Measurements from ENCODE around the gene EFL1.

The EFL1 gene

GRCh38 chr15:82124331-82125263 is 137.9 kb downstream of the EFL1 start:
- DNase-seq (ENCODE audit: low read depth in 2 of 2), result no peak

GRCh38 chr15:82122746-82123400 is 139.7 kb downstream of the EFL1 start:
- DNase-seq (ENCODE audit: low read depth in 2 of 2), result peak; percentile 85 to 86

GRCh38 chr15:82118040-82118439 is 144.5 kb downstream of the EFL1 start:
- no peak for DNase-seq (ENCODE audit: low read depth in 2 of 2)

GRCh38 chr15:82117296-82117695 is 145.2 kb downstream of the EFL1 start:
- no peak for DNase-seq (ENCODE audit: low read depth in 2 of 2)

- no peak for DNase-seq (ENCODE audit: low read depth in 2 of 2)
Observed at GRCh38 chr15:82114660-82115059, 147.9 kb downstream of the EFL1 start.

- DNase-seq (ENCODE audit: low read depth in 2 of 2), result no peak
Observed at GRCh38 chr15:82113106-82113715, 149.3 kb downstream of the EFL1 start.

GRCh38 chr15:82111918-82112317 is 150.6 kb downstream of the EFL1 start:
- peak; percentile 84 for DNase-seq (ENCODE audit: low read depth in 2 of 2)

- DNase-seq (ENCODE audit: low read depth in 2 of 2), result no peak
Observed at GRCh38 chr15:82110144-82110543, 152.4 kb downstream of the EFL1 start.

- no peak for DNase-seq (ENCODE audit: low read depth in 2 of 2)
Observed at GRCh38 chr15:82108489-82109078, 153.9 kb downstream of the EFL1 start.

GRCh38 chr15:82106679-82107078 is 155.9 kb downstream of the EFL1 start:
- no peak for DNase-seq (ENCODE audit: low read depth in 2 of 2)

- DNase-seq (ENCODE audit: low read depth in 2 of 2), result peak in 1 of 2 experiments; percentile 69
Observed at GRCh38 chr15:82105451-82106215, 156.9 kb downstream of the EFL1 start.

- DNase-seq (ENCODE audit: low read depth in 2 of 2), result no peak
Observed at GRCh38 chr15:82103468-82103867, 159.1 kb downstream of the EFL1 start.

- peak in 1 of 2 experiments; percentile 26 for DNase-seq (ENCODE audit: low read depth in 2 of 2)
Observed at GRCh38 chr15:82100111-82100929, 162.2 kb downstream of the EFL1 start.

- no peak for DNase-seq (ENCODE audit: low read depth in 2 of 2)
Observed at GRCh38 chr15:82098674-82099073, 163.9 kb downstream of the EFL1 start.

- no peak for DNase-seq (ENCODE audit: low read depth in 2 of 2)
Observed at GRCh38 chr15:82095803-82096202, 166.7 kb downstream of the EFL1 start.

- peak; percentile 51 to 58 for DNase-seq (ENCODE audit: low read depth in 2 of 2)
Observed at GRCh38 chr15:82093774-82094211, 168.7 kb downstream of the EFL1 start.

- no peak for DNase-seq (ENCODE audit: low read depth in 2 of 2)
Observed at GRCh38 chr15:82093325-82093724, 169.2 kb downstream of the EFL1 start.

- no peak for DNase-seq (ENCODE audit: low read depth in 2 of 2)
Observed at GRCh38 chr15:82091636-82092140, 170.8 kb downstream of the EFL1 start.

GRCh38 chr15:82086243-82086995 is 176.1 kb downstream of the EFL1 start:
- DNase-seq (ENCODE audit: low read depth in 2 of 2), result no peak

All from fibroblast of skin of left quadriceps (primary cell).